HG03139 (cell line): ENCODE data around the gene PYM1.

Experiments used
- ATAC-seq: cut with Tn5 transposase; IDR thresholded peaks from one replicate; pipeline ENCODE4 v1.9.1; 2021; ENCODE audit not compliant: unreplicated experiment

Gene PYM1

GRCh38 chr12:55927588-55928502 lies at the start of gene PYM1:
Gene PYM1, minus strand, starts transcription at chr12:55927894. Its CDS starts 133 bp downstream, at chr12:55927761.
- ATAC-seq: peak; percentile 30

GRCh38 chr12:55974308-55974730 lies 46.6 kb upstream of the PYM1 start:
- peak; percentile 17 for ATAC-seq

- peak; percentile 92 for ATAC-seq
These were observed 46.1 kb upstream of the PYM1 start, which contains the start of gene RAB5B for GRCh38 chr12:55973599-55974307. Gene RAB5B, plus strand, starts transcription at chr12:55974078. Its CDS starts 12,883 bp downstream, at chr12:55986961.

- no peak for ATAC-seq
These were observed 45.4 kb upstream of the PYM1 start for GRCh38 chr12:55972911-55973598.

- no peak for ATAC-seq
These were observed 44.8 kb upstream of the PYM1 start for GRCh38 chr12:55972456-55972855.

- ATAC-seq: no peak
These were observed 44.3 kb upstream of the PYM1 start for GRCh38 chr12:55972042-55972441.

GRCh38 chr12:55970775-55971174 lies 43.1 kb upstream of the PYM1 start:
- no peak for ATAC-seq

GRCh38 chr12:55969356-55969755 lies 41.7 kb upstream of the PYM1 start:
- no peak for ATAC-seq

- peak; percentile 96 for ATAC-seq
These were observed 39.0 kb upstream of the PYM1 start, which contains the start of gene CDK2 for GRCh38 chr12:55966408-55967281. Gene CDK2, plus strand, starts transcription at chr12:55966830. Its CDS starts 179 bp downstream, at chr12:55967009.

- ATAC-seq: no peak
These were observed 38.3 kb upstream of the PYM1 start, which contains the start of gene PMEL for GRCh38 chr12:55965941-55966407. Gene PMEL, minus strand, starts transcription at chr12:55966042. Its CDS starts 31 bp downstream, at chr12:55966011.

GRCh38 chr12:55965240-55965639 lies 37.5 kb upstream of the PYM1 start:
- no peak for ATAC-seq

GRCh38 chr12:55963760-55964159 lies 36.1 kb upstream of the PYM1 start:
- no peak for ATAC-seq

- no peak for ATAC-seq
These were observed 29.6 kb upstream of the PYM1 start for GRCh38 chr12:55957106-55957859.

- ATAC-seq: no peak
These were observed 28.3 kb upstream of the PYM1 start for GRCh38 chr12:55955800-55956508.

- no peak for ATAC-seq
These were observed 27.6 kb upstream of the PYM1 start for GRCh38 chr12:55955344-55955743.

GRCh38 chr12:55946553-55946952 lies 18.9 kb upstream of the PYM1 start:
- no peak for ATAC-seq

GRCh38 chr12:55942577-55943136 lies 15.0 kb upstream of the PYM1 start:
- ATAC-seq: no peak

GRCh38 chr12:55942055-55942454 lies 14.4 kb upstream of the PYM1 start:
- no peak for ATAC-seq
